NCI-H510A treated with DMSO at 0.1 percent for 48 hours (cell line): ENCODE results near the gene AKR1B15.
A peak's percentile ranks its signal among the peaks of the same experiment; 100 is the strongest.
"Not testable (repeated sequence)": the region's sequence is repeated elsewhere in the genome, so short reads cannot be mapped to it uniquely, and the experiment has no call there.

Experiments
- DNase-seq: peaks from one replicate; lab custom pipeline; 2025; lab: John Stamatoyannopoulos, UW

Gene AKR1B15

GRCh38 chr7:134563398-134563749 lies 14.5 kb downstream of the AKR1B15 start:
- DNase-seq, result not testable (repeated sequence)

- no peak for DNase-seq
These were observed 16.8 kb downstream of the AKR1B15 start for GRCh38 chr7:134565643-134566136.

GRCh38 chr7:134567368-134567767 lies 18.5 kb downstream of the AKR1B15 start:
- no peak for DNase-seq

DNA sequence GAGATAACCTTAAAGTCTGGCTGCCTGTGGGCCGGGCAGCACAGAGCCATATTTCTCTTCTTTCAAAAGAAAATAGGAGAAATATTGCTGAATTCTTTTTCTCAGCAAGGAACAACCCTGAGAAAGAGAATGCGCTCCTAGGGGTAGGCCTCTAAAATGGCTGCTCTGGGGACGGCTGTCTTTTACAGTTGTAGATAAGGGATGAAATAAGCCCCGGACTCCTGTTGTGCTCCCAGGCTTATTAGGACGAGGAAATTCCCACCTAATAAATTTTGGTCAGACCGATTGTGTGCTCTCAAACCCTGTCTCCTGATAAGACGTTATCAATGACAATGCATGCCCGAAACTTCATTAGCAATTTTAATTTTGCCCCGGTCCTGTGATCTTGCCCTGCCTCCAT lies 21.1 kb downstream of the AKR1B15 start:
- DNase-seq, result not testable (repeated sequence)

GRCh38 chr7:134571101-134571500 lies 22.2 kb downstream of the AKR1B15 start:
- no peak for DNase-seq

- no peak for DNase-seq
These were observed 23.0 kb downstream of the AKR1B15 start for GRCh38 chr7:134571746-134572461.

DNA sequence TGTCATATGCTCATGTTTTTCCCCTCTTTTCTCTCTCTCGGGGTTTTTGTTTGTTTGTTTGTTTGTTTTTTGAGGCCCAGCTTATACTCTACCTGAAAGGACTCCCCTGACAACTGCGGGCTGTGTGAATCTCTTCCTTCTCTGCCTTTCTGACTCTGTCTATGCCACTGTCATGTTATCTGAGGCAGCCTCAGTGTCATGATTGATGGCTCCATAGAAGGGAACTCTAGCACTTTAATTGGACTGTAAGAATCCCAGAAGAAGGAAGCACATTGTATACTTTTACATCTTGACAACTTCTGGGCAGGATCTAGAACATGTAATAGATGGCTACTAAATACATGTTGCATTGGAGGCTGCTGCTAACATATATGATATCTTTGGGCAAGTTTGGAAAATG lies 25.4 kb downstream of the AKR1B15 start:
- no peak for DNase-seq

DNA sequence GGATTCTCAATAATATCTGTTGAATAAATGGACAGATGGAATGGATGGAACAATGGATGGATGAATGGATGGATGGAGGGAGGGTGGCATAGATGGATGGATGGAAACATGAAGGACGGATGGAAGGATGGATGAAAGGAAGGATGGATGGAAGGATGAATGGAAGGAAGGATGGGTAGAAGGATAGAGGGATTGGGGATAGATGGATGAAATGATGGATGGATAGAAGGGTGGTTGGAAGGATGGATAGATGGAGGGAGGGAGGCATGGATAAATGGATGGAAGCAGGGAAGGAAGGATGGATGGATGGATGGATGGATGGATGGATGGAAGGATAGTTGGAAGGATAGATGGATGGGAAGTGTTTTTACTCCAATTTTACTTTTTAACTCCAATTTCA lies 35.4 kb downstream of the AKR1B15 start:
- no peak for DNase-seq

DNA sequence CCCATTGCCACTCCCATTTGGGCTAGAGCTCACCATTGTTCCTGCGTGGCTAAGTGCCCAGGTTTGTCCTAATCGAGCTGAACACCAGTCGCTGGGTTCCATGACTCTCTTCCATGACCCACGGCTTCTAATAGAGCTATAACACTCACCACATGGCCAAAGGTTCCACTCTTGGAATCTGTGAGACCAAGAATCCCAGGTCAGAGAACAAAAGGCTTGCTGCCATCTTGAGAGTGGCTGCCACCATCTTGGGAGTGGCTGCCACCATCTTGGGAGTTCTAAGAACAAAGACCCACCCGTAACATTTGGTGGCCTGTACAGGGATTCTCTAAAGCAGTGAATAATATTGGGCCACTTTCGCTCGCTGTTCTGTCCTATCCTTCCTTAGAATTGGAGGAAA lies 37.0 kb downstream of the AKR1B15 start:
- DNase-seq, result no peak

GRCh38 chr7:134587750-134588149 lies 38.8 kb downstream of the AKR1B15 start:
- DNase-seq, result no peak

GRCh38 chr7:134589491-134589941 lies 40.6 kb downstream of the AKR1B15 start:
- DNase-seq, result no peak

DNA sequence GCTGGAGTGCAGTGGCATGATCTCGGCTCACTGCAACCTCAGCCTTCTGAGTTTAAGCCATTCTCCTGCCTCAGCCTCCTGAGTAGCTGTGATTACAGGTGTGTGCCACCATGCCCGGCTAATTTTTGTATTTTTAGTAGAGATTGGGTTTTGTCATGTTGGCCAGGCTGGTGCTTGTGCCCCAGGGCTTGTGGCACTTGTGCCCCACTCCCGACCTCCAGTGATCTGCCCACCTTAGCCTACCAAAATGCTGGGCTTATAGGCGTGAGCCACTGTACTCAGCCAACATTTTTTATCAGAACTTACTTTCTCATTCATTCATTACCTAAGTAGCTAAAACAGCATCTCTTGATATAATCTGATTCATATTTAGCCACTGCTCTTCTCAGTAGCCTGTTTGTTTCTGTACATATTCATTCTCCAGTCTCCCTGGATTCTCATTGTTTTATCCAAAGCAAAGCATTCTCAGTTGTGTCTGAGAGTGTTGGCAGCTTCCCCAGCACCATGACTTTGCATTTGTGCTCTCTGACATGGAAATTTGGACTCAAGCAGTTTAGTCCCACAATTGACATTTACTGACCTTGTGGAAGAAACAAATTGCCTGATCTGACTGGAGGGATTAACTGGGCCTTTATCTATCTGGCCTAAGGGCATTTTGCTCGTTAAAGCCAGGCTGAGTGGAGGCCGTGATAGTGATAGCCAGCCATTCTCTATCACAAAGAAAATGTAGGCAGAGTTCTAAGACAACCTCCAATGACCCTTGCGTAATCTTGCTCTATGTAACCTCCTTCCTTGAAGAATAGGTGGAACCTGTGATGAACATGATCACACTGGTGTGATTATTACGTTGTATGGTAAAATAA lies 44.9 kb downstream of the AKR1B15 start:
- DNase-seq, result no peak

DNA sequence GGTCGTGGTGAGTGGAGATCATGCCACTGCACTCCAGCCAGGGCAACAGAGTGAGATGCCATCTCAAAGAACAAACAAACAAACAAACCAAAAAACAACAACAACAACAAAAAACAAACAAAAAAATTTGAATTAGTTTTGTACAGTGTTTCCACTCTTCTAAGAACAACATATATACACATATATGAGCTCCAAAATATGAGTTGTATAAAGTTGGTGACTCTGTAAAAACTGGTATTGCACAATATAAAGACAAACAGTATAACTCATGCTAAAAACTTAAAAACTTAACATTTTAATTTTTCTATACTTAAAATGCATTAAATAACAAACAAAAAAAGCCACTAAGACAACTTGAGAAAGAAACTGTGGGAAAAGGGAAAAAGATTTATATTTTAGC lies 46.0 kb downstream of the AKR1B15 start:
- DNase-seq, result no peak

- DNase-seq, result no peak
These were observed 50.5 kb downstream of the AKR1B15 start for GRCh38 chr7:134599371-134599770.

DNA sequence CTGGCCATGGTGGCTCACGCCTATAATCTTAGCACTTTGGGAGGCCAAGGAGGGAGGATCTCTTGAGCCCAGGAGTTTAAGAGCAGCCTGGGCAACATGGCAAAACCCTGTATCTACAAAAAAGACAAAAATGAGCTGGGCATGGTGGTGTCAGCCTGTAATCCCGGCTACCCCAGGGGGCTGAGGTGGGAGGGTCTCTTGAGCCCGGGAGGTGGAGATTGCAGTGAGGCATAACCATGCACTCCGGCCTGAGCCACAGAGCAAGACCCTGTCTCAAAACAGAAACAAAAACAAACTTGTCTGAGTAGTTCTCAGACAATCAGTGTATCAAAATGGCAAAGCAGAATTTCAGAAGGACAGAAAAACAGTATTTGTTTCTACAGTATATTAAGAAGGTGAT lies 52.5 kb downstream of the AKR1B15 start:
- no peak for DNase-seq

GRCh38 chr7:134602881-134603451 lies 54.1 kb downstream of the AKR1B15 start:
- DNase-seq, result no peak

- DNase-seq, result peak; percentile 9
These were observed 57.3 kb downstream of the AKR1B15 start for GRCh38 chr7:134605978-134606923.

- no peak for DNase-seq
These were observed 62.8 kb downstream of the AKR1B15 start for GRCh38 chr7:134611611-134612151.

GRCh38 chr7:134612197-134612596 lies 63.3 kb downstream of the AKR1B15 start:
- no peak for DNase-seq

GRCh38 chr7:134613623-134614347 lies 64.9 kb downstream of the AKR1B15 start:
- DNase-seq, result no peak

GRCh38 chr7:134616611-134617010 lies 67.7 kb downstream of the AKR1B15 start:
- DNase-seq, result no peak
